NCI-H2081 (cell line): ENCODE data around the gene DLGAP1.
A peak's percentile ranks its signal among the peaks of the same experiment; 100 is the strongest.

Experiments
- DNase-seq, 2 experiments: peaks; one replicate each; lab custom pipeline; 2025; lab: John Stamatoyannopoulos, UW

DLGAP1 gene

GRCh38 chr18:3898861-3899613, 556.1 kb downstream of the DLGAP1 start:
- no peak for DNase-seq

GRCh38 chr18:3892152-3892551, 563.0 kb downstream of the DLGAP1 start:
- no peak for DNase-seq

- no peak for DNase-seq
Measured at GRCh38 chr18:3891245-3891644, 563.9 kb downstream of the DLGAP1 start.

- DNase-seq, result no peak
Measured at GRCh38 chr18:3889803-3890202, 565.3 kb downstream of the DLGAP1 start.

- DNase-seq, result no peak
Measured at GRCh38 chr18:3889121-3889520, 566.0 kb downstream of the DLGAP1 start.

GRCh38 chr18:3886575-3887322, 568.4 kb downstream of the DLGAP1 start:
- DNase-seq, result peak in 1 of 2 experiments; percentile 5

GRCh38 chr18:3885209-3885792, 569.8 kb downstream of the DLGAP1 start:
- DNase-seq, result no peak

GRCh38 chr18:3879836-3880120, 575.3 kb downstream of the DLGAP1 start:
- DNase-seq, result no peak

- no peak for DNase-seq
Measured at GRCh38 chr18:3879114-3879835, 575.8 kb downstream of the DLGAP1 start.

- DNase-seq, result no peak
Measured at GRCh38 chr18:3878401-3878800, 576.7 kb downstream of the DLGAP1 start.

- no peak for DNase-seq
Measured at GRCh38 chr18:3877678-3878077, 577.4 kb downstream of the DLGAP1 start.

- no peak for DNase-seq
Measured at GRCh38 chr18:3875961-3876360, 579.1 kb downstream of the DLGAP1 start.

- DNase-seq, result no peak
Measured at GRCh38 chr18:3875376-3875775, 579.7 kb downstream of the DLGAP1 start.

- no peak for DNase-seq
Measured at GRCh38 chr18:3874581-3874980, 580.5 kb downstream of the DLGAP1 start.

GRCh38 chr18:3874125-3874524, 581.0 kb downstream of the DLGAP1 start:
- no peak for DNase-seq

- no peak for DNase-seq
Measured at GRCh38 chr18:3873698-3874097, 581.4 kb downstream of the DLGAP1 start.

GRCh38 chr18:3873211-3873610, 581.9 kb downstream of the DLGAP1 start:
- DNase-seq, result no peak

- DNase-seq, result no peak
Measured at GRCh38 chr18:3872641-3873040, 582.5 kb downstream of the DLGAP1 start.

GRCh38 chr18:3871687-3872086, 583.4 kb downstream of the DLGAP1 start:
- DNase-seq, result no peak

GRCh38 chr18:3870914-3871313, 584.2 kb downstream of the DLGAP1 start:
- DNase-seq, result no peak

- peak; percentile 53 to 59 for DNase-seq
Measured at GRCh38 chr18:3869848-3870247, 585.3 kb downstream of the DLGAP1 start.

GRCh38 chr18:3867864-3868311, 587.2 kb downstream of the DLGAP1 start:
- DNase-seq, result no peak

GRCh38 chr18:3867236-3867635, 587.9 kb downstream of the DLGAP1 start:
- DNase-seq, result no peak
